WTC11 (cell line): ENCODE results near the gene B9D2. TPM values are rescaled to one million over a fixed set of nuclear protein-coding genes. Genes with fewer than 3 reads are reported as not detected.
A peak's percentile ranks its signal among the peaks of the same experiment; 100 is the strongest.

Experiments
- ATAC-seq: fragments of 200-7000 bp; cut with Tn5 transposase; 2 replicates; pipeline ENCODE4 v1.10.0; 2021; ENCODE audit warnings: mild to moderate bottlenecking, moderate library complexity
- CTCF ChIA-PET: fragments of 300-600 bp; sonication (Branson Sonifier 250); formaldehyde crosslinking; loops from one replicate; lab custom pipeline; 2021; ENCODE audit warnings: antibody characterized with exemption; lab: Charles Lee
- POLR2A ChIA-PET: fragments of 350-600 bp; sonication (Branson Sonifier 250); formaldehyde crosslinking; loops from one replicate; lab custom pipeline; 2021; ENCODE audit warnings: antibody characterized with exemption; lab: Charles Lee
- DNase-seq: peaks from one replicate; pipeline ENCODE4 v3.0.0; 2021; ENCODE audit warnings: low spot score
- H3K27ac Mint-ChIP-seq: 2 replicates; pipeline ENCODE4 v1.8.0; 2021; ENCODE audit warnings: mixed read lengths
- H3K27me3 Mint-ChIP-seq: 2 replicates; pipeline ENCODE4 v1.8.0; 2021; ENCODE audit warnings: low read depth, mild to moderate bottlenecking, moderate library complexity, mixed read lengths
- H3K36me3 Mint-ChIP-seq: 2 replicates; pipeline ENCODE4 v1.8.0; 2021; ENCODE audit warnings: mixed read lengths
- H3K4me1 Mint-ChIP-seq: 2 replicates; pipeline ENCODE4 v1.8.0; 2022; ENCODE audit warnings: mixed read lengths
- H3K4me3 Mint-ChIP-seq: 2 replicates; pipeline ENCODE4 v1.8.0; 2021; ENCODE audit warnings: mild to moderate bottlenecking, moderate library complexity, mixed read lengths
- H3K9me3 Mint-ChIP-seq: 2 replicates; pipeline ENCODE4 v1.8.0; 2021; ENCODE audit warnings: mixed read lengths
- ATF3 ChIP-seq: sonication (generic); formaldehyde crosslinking; conservative IDR thresholded peaks from 2 replicates; pipeline ENCODE4 v1.8.1; 2022; ENCODE audit warnings: mild to moderate bottlenecking, missing genetic modification reagents
- ELF4 ChIP-seq: sonication (generic); formaldehyde crosslinking; IDR thresholded peaks from 2 replicates; pipeline ENCODE4 v1.8.1; 2022; ENCODE audit warnings: low read depth, mild to moderate bottlenecking, moderate library complexity, missing genetic modification reagents
- GRHL2 ChIP-seq: fragments of 250-450 bp; sonication (Bioruptor Pico); IDR thresholded peaks from 2 replicates; pipeline ENCODE4 v1.8.0; 2022; ENCODE audit warnings: mild to moderate bottlenecking, moderate library complexity; ENCODE audit not compliant: insufficient replicate concordance, severe bottlenecking
- NFATC4 ChIP-seq: fragments of 250-450 bp; sonication (Bioruptor Pico); IDR thresholded peaks from 2 replicates; pipeline ENCODE4 v1.9.0; 2021; ENCODE audit warnings: mild to moderate bottlenecking
- NR3C1 ChIP-seq: sonication (generic); formaldehyde crosslinking; conservative IDR thresholded peaks from 2 replicates; pipeline ENCODE4 v1.8.1; 2023; ENCODE audit warnings: low read depth, mild to moderate bottlenecking, missing genetic modification reagents
- OVOL2 ChIP-seq: fragments of 250-450 bp; sonication (Bioruptor Pico); IDR thresholded peaks from 2 replicates; pipeline ENCODE4 v1.9.0; 2021; ENCODE audit warnings: mild to moderate bottlenecking, borderline replicate concordance
- TEAD4 ChIP-seq: sonication (generic); formaldehyde crosslinking; IDR thresholded peaks from 2 replicates; pipeline ENCODE4 v1.8.0; 2022; ENCODE audit warnings: mild to moderate bottlenecking, missing genetic modification reagents
- TP53 ChIP-seq: sonication (generic); formaldehyde crosslinking; IDR thresholded peaks from 2 replicates; pipeline ENCODE4 v1.8.1; 2023; ENCODE audit warnings: mild to moderate bottlenecking, missing genetic modification reagents
- USF2 ChIP-seq: sonication (generic); formaldehyde crosslinking; IDR thresholded peaks from 2 replicates; pipeline ENCODE4 v1.8.1; 2023; ENCODE audit warnings: mild to moderate bottlenecking, missing genetic modification reagents, moderate library complexity
- ZNF423 ChIP-seq: fragments of 250-450 bp; sonication (Bioruptor Pico); IDR thresholded peaks from 2 replicates; pipeline ENCODE4 v2.1.2; 2022; ENCODE audit warnings: mild to moderate bottlenecking, moderate library complexity
- total RNA-seq: library from RNA; stranded (reverse); gene quantifications from 3 replicates; pipeline ENCODE4 v1.2.3, GENCODE V29; 2021
- TF ChIP-seq, protein P1 (sequence below): sonication (generic); formaldehyde crosslinking; IDR thresholded peaks from 2 replicates; pipeline ENCODE4 v1.8.0; 2022; ENCODE audit warnings: mild to moderate bottlenecking, missing genetic modification reagents
- TF ChIP-seq, protein P2 (sequence below): sonication (generic); formaldehyde crosslinking; IDR thresholded peaks from 2 replicates; pipeline ENCODE4 v1.8.1; 2023; ENCODE audit warnings: mild to moderate bottlenecking, missing genetic modification reagents
- TF ChIP-seq, protein P3 (sequence below): sonication (generic); formaldehyde crosslinking; IDR thresholded peaks from 2 replicates; pipeline ENCODE4 v1.8.0; 2023; ENCODE audit warnings: mild to moderate bottlenecking, missing genetic modification reagents

B9D2 gene
- total RNA-seq, 1 experiment from 2014 or later = 4.7 TPM

DNA sequence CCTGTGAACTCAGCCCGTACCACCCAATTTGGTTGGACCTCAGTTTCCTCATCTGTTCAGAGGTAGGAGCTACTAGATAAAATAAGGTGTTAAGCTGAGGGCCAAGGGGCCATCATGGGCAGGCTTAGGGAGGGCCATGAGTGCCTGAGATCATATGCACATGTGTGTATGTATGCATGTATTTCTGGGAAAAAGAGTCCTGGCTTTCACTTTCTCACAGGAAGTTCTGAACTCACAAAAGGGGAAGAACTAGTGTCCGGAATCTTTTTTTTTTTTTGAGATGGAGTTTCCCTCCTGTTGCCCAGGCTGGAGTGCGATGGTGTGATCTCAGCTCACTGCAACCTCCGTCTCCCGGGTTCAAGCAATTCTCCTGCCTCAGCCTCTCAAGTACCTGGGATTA, 29.2 kb downstream of the B9D2 start:
- POLR2A ChIA-PET = interaction anchor here (0.6 kb wide), 1 partner anchor 93 kb away, joined by 5 read pairs; no protein-coding TSS in a partner anchor
- CTCF ChIA-PET = interaction anchor here (0.7 to 1.0 kb wide), 2 partner anchors 18 to 229 kb away, joined by 3 to 8 read pairs; no protein-coding TSS in a partner anchor
- no peak overlapping the region for H3K27ac Mint-ChIP-seq
- no peaks in the 10 kb centered on the region for H3K36me3 Mint-ChIP-seq
- H3K27me3 Mint-ChIP-seq = peaks cover 19% of the 10 kb centered on the region
- TF ChIP-seq USF2 (no peak), GRHL2 (no peak), NR3C1 (CRISPR knock-in tag) (no peak), OVOL2 (CRISPR knock-in tag) (no peak), ELF4 (no peak), ZNF423 (CRISPR knock-in tag) (no peak), ATF3 (CRISPR knock-in tag) (no peak), TP53 (CRISPR knock-in tag) (no peak), NFATC4 (CRISPR knock-in tag) (no peak)
- TF ChIP-seq, protein P1, sequence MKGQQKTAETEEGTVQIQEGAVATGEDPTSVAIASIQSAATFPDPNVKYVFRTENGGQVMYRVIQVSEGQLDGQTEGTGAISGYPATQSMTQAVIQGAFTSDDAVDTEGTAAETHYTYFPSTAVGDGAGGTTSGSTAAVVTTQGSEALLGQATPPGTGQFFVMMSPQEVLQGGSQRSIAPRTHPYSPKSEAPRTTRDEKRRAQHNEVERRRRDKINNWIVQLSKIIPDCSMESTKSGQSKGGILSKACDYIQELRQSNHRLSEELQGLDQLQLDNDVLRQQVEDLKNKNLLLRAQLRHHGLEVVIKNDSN (CRISPR knock-in tag) = no peak
- TF ChIP-seq, protein P2, sequence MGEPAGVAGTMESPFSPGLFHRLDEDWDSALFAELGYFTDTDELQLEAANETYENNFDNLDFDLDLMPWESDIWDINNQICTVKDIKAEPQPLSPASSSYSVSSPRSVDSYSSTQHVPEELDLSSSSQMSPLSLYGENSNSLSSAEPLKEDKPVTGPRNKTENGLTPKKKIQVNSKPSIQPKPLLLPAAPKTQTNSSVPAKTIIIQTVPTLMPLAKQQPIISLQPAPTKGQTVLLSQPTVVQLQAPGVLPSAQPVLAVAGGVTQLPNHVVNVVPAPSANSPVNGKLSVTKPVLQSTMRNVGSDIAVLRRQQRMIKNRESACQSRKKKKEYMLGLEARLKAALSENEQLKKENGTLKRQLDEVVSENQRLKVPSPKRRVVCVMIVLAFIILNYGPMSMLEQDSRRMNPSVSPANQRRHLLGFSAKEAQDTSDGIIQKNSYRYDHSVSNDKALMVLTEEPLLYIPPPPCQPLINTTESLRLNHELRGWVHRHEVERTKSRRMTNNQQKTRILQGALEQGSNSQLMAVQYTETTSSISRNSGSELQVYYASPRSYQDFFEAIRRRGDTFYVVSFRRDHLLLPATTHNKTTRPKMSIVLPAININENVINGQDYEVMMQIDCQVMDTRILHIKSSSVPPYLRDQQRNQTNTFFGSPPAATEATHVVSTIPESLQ (CRISPR knock-in tag) = no peak
- TF ChIP-seq, protein P3, sequence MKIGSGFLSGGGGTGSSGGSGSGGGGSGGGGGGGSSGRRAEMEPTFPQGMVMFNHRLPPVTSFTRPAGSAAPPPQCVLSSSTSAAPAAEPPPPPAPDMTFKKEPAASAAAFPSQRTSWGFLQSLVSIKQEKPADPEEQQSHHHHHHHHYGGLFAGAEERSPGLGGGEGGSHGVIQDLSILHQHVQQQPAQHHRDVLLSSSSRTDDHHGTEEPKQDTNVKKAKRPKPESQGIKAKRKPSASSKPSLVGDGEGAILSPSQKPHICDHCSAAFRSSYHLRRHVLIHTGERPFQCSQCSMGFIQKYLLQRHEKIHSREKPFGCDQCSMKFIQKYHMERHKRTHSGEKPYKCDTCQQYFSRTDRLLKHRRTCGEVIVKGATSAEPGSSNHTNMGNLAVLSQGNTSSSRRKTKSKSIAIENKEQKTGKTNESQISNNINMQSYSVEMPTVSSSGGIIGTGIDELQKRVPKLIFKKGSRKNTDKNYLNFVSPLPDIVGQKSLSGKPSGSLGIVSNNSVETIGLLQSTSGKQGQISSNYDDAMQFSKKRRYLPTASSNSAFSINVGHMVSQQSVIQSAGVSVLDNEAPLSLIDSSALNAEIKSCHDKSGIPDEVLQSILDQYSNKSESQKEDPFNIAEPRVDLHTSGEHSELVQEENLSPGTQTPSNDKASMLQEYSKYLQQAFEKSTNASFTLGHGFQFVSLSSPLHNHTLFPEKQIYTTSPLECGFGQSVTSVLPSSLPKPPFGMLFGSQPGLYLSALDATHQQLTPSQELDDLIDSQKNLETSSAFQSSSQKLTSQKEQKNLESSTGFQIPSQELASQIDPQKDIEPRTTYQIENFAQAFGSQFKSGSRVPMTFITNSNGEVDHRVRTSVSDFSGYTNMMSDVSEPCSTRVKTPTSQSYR = no peak
- H3K4me1 Mint-ChIP-seq = peaks cover 26% of the 10 kb centered on the region
- no peaks in the 10 kb centered on the region for H3K9me3 Mint-ChIP-seq
- ATAC-seq (no peak), DNase-seq (no peak)
- no peak overlapping the region for H3K4me3 Mint-ChIP-seq

DNA sequence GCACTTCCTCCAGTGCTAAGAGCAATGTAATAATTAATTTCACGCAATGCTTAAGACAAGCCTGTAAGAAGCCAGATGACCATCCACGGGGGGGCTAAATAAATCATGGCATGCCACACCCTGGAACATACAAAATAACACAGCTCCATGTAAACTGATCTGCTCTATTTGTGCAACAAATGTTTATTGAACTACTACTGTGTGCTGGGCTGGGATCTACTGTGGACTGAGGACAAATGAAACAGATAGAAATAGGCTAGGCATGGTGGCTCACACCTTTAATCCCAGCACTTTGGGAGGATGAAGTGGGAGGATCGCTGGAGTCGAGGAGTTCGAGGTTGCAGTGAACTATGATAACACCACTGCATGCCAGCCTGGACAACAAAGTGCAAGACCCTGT, 31.5 kb downstream of the B9D2 start:
- peaks cover 19% of the 10 kb centered on the region for H3K27me3 Mint-ChIP-seq
- no peaks in the 10 kb centered on the region for H3K9me3 Mint-ChIP-seq
- no peaks in the 10 kb centered on the region for H3K36me3 Mint-ChIP-seq
- H3K4me3 Mint-ChIP-seq = peak overlapping the region; percentile 77; the same call in 1 of the 2 replicates
- peaks cover 34% of the 10 kb centered on the region for H3K4me1 Mint-ChIP-seq
- DNase-seq (no peak), ATAC-seq (no peak)
- ChIA-PET POLR2A (no interaction called here), CTCF (interaction anchor here (0.6 to 2.1 kb wide), 4 partner anchors 9 to 20 kb away, joined by 4 to 15 read pairs (median 7); no protein-coding TSS in a partner anchor)
- H3K27ac Mint-ChIP-seq = no peak overlapping the region
- TF ChIP-seq TEAD4 (CRISPR knock-in tag) = no peak
- TF ChIP-seq, protein P2 (CRISPR knock-in tag) = no peak
- TF ChIP-seq, all 79 proteins: peak for 0
